NCI-H510A (cell line): ENCODE data around the gene SMIM41.

Source experiments
- DNase-seq: peaks from one replicate; lab custom pipeline; 2025; lab: John Stamatoyannopoulos, UW

The SMIM41 gene

DNA sequence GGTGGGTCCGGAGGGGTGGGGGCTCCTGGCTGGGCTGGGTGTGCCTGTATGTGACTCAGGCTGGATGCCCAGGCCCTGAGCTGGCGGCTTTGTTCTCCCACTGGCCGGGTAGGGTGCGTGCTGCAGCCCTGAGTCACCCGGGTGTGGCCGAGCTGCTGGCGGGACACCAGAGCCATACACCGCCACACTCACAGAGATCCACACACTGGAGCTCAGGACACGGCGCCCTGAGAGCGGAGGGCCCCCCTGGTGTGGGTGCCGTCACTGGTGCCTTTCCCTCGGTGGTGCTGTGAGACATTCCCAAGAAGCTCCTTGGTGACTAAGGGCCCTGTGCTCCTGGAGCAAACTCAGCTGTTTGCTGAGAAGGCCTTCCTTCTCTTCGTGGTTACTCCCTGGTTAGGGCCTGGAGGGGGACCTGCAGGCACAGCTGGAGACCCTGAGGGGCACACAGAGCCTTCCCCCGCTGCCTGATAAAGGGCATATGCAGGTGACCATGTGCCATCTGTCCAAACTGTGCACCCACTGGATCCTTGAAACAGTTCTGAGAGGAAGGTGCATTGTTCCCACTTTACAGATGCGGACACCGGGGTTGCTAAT lies 68.0 kb downstream of the SMIM41 start:
- no peak for DNase-seq

DNA sequence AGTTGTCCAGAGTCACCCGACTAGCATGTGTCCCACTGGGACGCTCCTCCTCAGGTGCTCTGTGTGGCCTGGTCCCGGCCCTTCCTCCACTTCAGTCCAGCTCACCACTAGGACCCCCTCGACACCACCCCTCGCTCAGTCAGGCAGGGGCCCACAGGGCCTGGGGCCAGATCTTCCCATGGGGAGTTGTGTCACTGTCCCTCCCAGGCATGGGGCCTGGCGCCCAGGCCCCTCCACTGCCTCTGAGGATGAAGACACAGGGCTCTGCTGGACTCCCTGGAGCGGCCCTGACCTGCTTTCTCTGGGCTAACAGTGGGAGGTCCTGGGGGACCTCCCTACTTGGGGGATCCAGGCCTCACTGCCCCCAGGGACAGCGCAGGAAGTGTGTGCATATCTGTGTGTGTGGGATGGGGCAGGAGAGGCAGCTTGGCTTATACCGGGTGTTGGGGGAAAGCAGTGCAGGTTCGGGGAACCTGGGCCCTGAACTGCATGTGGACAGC lies 68.5 kb downstream of the SMIM41 start:
- no peak for DNase-seq

DNA sequence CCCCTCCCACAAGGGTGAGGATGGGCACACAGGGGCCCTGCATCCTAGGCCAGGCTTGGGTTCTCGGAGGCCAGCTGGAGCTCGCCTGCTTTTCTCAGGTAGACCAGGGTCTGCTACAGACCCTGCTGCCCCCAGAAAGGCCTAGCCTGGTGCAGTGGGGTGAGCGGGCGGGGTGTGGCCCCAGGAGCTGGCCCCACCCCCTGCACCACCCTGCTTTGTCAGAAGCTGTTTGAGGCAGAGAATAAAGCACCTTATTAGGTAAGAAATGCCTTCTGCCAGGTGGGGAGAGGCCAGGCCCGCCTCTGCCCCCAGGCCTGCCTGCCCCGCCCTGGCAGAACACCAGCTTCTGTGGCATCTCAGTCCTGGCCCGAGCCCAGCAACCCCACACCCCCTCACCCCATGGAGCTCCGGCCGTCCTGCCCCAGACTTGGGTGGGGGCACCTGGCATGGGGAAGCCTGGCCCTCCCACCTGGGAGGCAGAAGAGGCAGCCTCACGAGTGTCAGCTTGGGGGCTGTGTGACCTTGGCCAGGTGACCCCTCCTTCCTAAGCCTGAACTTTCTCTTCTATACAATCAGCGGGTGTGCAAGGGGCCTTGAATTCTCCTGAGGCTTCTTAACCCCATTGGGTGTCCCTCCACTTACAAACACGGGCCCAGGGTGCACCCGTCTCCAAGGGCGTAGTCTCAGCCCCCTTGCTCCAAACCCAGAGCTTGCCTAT lies 69.1 kb downstream of the SMIM41 start:
- DNase-seq = no peak

DNA sequence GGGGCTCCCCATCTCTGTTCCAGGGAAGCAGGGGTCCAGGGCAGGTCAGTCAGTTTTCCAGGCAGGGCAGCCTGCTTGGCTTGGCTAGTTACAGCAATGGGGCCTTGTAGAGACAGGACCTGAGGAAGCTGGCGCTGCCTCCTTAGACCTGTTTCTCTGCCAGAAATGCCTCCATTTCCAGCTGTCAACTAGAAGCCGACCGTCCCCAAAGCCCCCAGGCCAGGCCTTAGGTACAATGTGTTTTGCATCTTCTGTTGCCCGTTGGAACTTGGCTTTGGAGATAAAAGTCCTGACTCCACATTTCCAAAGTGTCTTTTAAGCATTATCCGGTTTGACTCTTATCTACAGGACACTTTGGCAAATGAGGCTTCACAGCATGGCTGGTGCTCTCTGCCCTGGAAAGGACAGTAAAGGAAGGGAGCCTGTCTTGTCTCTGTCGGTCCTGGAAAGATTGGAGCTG lies 69.7 kb downstream of the SMIM41 start:
- no peak for DNase-seq

DNA sequence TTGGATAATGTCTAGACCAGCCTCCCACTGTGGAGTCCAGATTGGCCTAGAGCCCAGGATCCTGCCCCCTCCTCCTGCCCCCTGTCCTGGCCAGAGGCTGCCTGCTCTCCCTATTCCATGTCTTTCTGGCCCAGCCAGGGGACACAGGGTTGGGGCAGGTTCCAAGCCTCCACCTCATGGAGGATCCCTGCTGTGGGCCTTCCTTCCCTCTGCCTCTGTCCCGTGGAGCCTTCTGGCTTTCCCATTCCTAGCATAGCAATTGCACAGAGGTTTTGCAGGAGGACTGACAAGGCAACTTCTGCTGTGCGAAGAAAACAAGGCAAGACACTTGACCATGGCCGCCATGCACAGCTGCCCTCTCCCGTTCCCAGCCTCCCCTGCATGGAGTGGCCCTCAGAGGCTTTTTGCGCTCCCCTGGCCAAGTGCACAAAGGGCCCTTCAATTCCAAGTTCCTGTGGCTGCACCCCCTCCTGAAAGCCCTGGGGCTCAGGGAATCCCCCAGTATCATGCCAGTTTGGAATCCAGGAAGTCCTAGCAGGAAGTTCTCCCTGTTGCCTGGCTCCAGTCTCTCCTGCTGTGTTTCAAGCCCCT lies 70.2 kb downstream of the SMIM41 start:
- DNase-seq = no peak

DNA sequence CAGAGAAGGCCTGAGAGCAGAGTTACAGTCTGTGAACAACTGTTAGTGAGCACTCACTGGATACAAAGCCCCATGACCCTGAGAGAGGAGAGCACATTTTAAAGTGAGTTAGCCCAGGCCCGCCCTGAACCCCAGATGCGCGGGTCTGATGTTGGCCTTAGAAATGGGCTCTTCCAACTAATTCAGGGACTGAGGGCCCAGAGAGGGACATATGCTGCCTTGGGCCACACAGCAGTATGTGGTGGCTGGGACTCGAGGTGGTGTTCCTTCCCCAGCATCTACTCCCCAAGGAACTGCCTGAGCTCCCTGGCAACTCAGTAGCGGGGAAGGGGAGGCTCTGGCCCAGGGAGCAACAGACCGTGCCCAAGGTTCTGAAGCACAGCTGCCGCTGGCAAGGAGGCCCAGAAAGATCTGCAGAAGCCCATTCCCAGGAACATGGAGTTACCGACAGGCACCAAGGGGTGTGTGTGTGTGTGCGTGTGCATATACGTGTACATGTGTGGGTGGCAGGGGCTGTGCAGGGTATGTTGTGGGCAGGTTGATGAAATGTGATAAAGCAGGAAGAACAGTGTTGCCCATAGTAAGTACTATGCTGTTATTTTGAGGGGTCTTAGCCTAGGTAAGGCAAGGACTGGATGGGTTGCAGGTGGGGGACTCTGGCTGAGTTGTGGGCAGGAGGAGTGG lies 71.8 kb downstream of the SMIM41 start:
- DNase-seq = no peak

DNA sequence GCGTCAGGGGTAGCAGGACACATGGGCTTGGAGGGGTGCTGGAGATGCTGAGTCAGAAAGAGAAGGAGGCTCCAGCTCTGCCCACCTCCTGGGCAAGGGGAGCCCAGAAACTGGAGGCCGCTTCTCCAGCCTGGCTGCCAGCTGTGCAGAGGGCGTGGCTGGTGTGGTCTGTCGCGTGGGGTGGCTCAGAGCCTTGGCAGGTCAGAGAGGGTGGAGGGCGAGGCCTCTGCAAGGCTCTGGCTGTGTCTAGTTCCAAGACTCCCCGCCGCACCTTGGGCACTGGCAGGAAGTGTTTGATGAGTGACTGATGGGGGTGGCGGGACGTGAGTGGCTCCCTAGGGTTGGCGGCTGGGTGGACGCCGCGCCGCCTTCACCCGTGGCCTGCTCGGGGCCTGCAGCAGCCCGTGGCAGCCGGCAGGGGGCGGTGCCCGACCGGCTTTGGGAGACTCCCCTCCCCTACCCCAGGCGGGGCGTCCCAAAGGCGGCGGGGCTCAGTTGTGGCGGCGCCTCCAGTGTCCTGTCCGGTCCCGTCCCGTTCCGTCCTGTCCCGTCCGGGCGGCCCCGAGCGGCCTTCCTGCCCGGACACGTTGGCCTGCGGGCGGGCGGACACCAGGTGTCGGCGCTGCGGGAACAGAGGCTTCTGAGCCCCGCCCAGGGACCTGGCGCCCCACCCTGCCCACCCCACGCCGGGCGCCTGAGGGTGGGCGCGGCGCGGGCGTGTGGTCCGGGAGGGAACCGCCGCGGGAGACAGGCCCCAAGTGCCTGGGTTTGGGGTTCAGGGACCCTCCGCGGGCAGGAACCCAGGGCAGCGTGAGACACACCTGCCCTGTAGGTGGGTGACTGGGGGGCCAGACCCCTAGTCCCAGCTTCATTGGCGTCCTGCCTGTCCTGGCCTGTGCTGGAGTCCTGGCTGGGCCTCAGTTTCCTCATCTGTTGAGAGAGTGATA lies 72.6 kb downstream of the SMIM41 start:
- DNase-seq = no peak

DNA sequence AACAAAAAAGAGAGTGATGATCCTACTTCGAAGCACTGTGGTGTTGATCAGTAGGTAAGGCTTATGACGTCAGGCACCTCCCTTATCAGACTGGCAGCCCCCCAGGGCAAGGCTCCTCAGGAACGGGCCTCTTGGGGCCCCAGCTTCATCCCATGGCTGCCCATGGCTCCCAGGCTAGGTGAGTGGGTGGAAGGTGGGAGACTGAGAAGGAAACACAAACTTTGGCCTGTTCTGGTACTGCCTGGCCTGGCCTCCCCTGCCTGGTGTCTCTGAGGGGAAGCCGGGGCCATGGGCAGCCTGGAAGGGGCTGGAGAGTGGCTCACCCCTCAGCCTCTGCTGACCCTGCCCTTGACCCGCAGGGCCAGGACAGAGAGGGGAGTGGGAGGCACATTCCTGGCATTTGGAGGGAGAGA lies 73.4 kb downstream of the SMIM41 start:
- DNase-seq = no peak

DNA sequence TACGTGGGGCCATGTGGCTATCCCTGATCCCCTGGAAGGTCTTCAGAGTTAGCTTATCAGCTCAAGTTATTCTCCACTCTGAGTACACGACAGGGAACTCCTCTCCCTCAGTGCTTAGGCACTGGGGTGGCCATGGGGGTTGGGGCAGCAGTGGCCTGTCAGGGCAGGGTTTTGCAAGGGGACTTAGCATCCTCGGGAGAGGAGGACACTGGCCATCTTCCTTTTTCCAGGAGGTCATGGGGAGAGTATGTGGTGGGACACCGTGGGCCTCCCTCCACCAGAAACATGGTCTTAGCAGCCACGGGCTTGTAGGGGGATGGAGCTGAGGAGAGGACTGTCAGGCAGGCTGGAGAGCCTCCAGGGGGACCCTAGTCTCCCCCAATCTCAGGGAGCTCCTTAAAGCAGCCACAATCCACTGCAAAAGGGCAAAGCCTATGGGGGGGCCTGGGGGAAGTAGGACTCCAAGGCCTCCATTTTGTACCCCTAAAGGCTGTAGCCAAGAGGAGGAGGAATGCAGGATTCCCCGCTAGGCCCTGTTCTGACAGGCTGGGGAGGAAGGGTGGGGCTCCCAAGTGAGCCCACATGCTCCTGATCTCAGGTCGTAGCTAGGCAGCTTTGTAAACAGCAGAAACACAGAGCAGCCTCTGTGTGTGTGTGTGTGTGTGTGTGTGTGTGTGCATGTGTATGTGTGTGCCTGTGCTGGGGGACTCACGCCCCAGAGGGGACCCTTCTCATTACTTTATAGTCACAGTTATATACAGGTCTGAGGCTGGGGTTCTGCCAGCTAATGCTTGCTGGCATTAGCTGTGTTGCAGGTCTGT lies 75.8 kb downstream of the SMIM41 start:
- DNase-seq = no peak

DNA sequence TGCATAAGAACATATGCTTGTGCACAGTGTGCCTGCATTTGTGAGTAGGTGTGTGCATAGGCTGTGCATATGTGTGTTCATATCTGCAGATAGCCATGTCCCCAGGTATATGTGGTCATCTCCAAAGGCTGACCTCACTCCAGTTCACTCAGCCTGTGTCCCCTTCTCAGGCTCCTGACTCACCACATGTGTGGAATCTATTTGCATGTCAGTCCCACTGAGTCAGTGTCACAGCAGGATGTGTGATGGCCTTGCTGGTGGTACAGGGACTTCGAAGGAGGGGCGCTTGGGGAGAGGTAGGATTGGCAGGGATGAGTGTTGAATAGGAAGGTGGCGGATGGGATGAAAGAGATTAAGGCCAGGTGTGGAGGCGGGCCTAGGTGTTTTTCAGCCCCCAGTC lies 76.8 kb downstream of the SMIM41 start:
- DNase-seq = no peak

DNA sequence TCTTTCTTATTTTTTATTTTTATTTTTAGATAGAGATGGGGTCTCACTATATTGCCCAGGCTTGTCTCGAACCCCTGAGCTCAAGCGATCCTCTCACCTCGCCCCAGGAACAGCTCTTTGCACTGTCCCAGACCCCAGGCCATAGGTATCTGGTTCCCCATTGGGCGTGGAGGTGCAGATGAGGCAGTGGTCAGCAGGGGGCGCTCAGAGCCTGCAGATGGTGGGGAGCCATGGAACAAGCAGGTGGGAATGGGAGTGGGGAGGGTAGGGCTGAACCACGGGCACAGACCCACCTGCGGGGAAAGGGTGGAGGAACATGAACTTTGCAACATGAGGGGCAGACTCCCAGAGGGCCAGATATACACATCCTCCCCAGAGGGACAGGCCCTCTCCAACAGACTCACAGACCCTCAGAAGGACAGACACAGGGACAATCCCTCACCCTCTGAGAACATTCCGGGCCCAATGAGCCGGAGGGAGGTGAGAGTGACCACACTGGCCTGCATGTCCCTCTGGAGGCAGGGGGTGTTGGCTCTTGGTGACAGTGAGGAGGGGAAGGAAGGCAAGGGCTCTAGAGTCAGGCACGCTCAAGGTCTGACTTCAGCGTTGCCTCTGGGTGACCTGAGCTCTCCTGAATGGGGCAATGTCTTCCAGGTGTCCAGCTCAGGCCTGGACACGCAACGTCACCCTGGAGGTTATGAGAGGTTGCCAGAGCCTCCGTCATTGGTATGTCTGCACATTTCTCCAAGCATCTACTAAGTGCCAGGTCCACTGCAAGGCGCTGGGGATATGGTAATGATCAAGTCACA lies 77.5 kb downstream of the SMIM41 start:
- DNase-seq = no peak

DNA sequence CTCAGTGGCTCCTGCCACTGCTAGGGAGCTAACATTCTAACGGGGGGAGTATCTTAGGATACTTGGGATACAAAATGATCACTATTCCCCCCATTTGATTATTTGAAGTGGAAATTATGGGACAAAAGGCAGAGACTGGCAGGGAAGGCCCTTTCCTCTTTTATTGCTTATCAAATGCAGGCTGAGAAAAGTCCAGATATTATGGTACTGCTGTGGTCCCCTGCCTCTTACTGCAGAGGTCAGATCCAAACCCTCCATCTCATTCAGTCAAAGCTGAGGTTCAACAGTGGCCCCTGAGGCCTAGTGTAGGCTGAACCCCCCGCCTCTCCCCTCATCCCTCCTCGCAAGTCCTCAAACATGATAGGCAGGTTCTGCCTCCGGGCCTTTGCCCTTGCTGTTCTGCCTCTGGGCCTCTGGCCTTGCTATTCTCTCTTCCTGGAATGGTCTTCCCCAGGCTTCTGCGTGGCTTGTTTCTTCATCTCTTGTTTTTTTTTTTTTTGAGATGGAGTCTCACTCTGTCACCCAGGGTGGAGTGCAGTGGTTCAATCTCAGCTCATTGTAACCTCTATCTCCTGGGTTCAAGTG lies 78.2 kb downstream of the SMIM41 start:
- no peak for DNase-seq
